Measurements from ENCODE around the gene SH3PXD2A. TPM values are rescaled to one million over a fixed set of nuclear protein-coding genes. Genes with fewer than 3 reads are reported as not detected.

SH3PXD2A gene
- total RNA-seq, 2 donors from 2014 or later: 14.6 to 18.2 TPM

GRCh38 chr10:103660364-103661197 is 194.8 kb downstream of the SH3PXD2A start:
- Histone ChIP-seq H3K9me3 (no peaks in the 10 kb centered on the region), H3K27ac (peak overlapping the region; percentile 90 to 93), H3K27me3 (no peaks in the 10 kb centered on the region), H3K4me3 (peak overlapping the region; percentile 33 to 52), H3K36me3 (peaks cover 17% of the 10 kb centered on the region), H3K4me1 (peaks cover 0 to 58% of the 10 kb centered on the region in 2 donors)
- peak in 1 of 2 donors; percentile 6 for TF ChIP-seq CTCF (IDR thresholded peaks at IDR 0.05)
- no peak for DNase-seq (ENCODE audit: low spot score)

GRCh38 chr10:103659674-103660363 is 195.6 kb downstream of the SH3PXD2A start:
- peak; percentile 86 for DNase-seq (ENCODE audit: low spot score)
- Histone ChIP-seq H3K27me3 (no peaks in the 10 kb centered on the region), H3K4me1 (peaks cover 0 to 50% of the 10 kb centered on the region in 2 donors), H3K36me3 (peaks cover 17% of the 10 kb centered on the region), H3K27ac (peak overlapping the region; percentile 90 to 93), H3K9me3 (no peaks in the 10 kb centered on the region), H3K4me3 (peak overlapping the region; percentile 33 to 52)
- no peak for TF ChIP-seq CTCF (IDR thresholded peaks at IDR 0.05)

- no peak overlapping the region for H3K4me3 ChIP-seq
- no peaks in the 10 kb centered on the region for H3K9me3 ChIP-seq
- H3K27me3 ChIP-seq: no peaks in the 10 kb centered on the region
- TF ChIP-seq CTCF (IDR thresholded peaks at IDR 0.05): no peak
- H3K4me1 ChIP-seq: peaks cover 0 to 45% of the 10 kb centered on the region in 2 donors
- H3K27ac ChIP-seq: no peak overlapping the region
- peaks cover 17% of the 10 kb centered on the region for H3K36me3 ChIP-seq
- no peak for DNase-seq (ENCODE audit: low spot score)
Measured at GRCh38 chr10:103658049-103658577, 197.3 kb downstream of the SH3PXD2A start.

GRCh38 chr10:103657061-103657591 is 198.2 kb downstream of the SH3PXD2A start:
- peaks cover 17% of the 10 kb centered on the region for H3K36me3 ChIP-seq
- H3K27ac ChIP-seq: no peak overlapping the region
- H3K9me3 ChIP-seq: no peaks in the 10 kb centered on the region
- no peak for DNase-seq (ENCODE audit: low spot score)
- peaks cover 0 to 49% of the 10 kb centered on the region in 2 donors for H3K4me1 ChIP-seq
- H3K27me3 ChIP-seq: no peaks in the 10 kb centered on the region
- H3K4me3 ChIP-seq: no peak overlapping the region
- no peak for TF ChIP-seq CTCF (IDR thresholded peaks at IDR 0.05)

GRCh38 chr10:103654925-103655324 is 200.5 kb downstream of the SH3PXD2A start:
- no peaks in the 10 kb centered on the region for H3K27me3 ChIP-seq
- no peak overlapping the region for H3K4me3 ChIP-seq
- no peaks in the 10 kb centered on the region for H3K9me3 ChIP-seq
- DNase-seq (ENCODE audit: low spot score): no peak
- H3K36me3 ChIP-seq: peaks cover 17% of the 10 kb centered on the region
- H3K4me1 ChIP-seq: peaks cover 0 to 50% of the 10 kb centered on the region in 2 donors
- TF ChIP-seq CTCF (IDR thresholded peaks at IDR 0.05): no peak
- H3K27ac ChIP-seq: no peak overlapping the region

Measured in right atrium auricular region (tissue), 2 donors.